ENCODE measurements around the gene ISG15. TPM values are rescaled to one million over a fixed set of nuclear protein-coding genes. Genes with fewer than 3 reads are reported as not detected.

ISG15 gene
- polyA plus RNA-seq, 1 of the 3 experiments (the other 2 are of a cell fraction) = 28.6 TPM

DNA sequence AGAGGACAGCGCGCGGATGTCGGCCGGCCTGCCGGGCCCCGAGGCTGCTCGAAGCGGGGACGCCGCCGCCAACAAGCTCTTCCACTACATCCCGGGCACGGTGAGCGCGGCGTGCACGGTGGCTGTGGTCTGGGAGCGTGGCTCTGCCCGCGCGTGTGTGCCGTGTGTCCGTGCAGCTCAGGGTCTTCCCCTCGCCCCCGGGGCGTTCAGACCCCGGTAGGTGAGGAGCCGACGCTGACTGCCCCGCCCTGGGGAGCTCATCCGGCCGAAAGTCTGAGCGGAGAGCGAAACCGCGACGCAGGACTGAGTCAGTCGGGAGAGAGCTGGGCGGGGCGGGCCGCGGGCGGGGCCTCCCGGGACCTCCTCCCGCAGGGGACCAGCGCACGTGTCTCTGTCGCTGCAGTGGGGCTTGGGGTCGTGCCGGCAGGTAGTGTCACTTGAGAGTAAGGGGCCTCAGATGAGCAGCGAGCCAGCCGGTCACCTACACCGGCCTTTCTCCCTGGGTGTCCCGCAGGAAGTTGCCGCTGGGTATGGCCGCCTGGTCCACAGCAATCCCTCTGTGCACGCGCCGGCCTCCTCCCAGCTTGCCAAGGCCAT lies 46.5 kb upstream of the ISG15 start (continued):
- TF ChIP-seq USF1 (IDR thresholded peaks at IDR 0.05; ENCODE audit: borderline replicate concordance, low read depth) (no peak), EZH2phosphoT487 (IDR thresholded peaks at IDR 0.05; ENCODE audit: borderline replicate concordance, low read depth) (no peak)

- no peak overlapping the region for H3K4me3 ChIP-seq (ENCODE audit: low read depth in 2 of 2, low read length in 1 of 2)
- H4K20me1 ChIP-seq (ENCODE audit: insufficient read depth) = no peaks in the 10 kb centered on the region
- 82% methylated on average over 2 of the region's 23 CpGs for WGBS (ENCODE audit: low lambda C conversion rate)
- H3K27ac ChIP-seq (ENCODE audit: low read depth in 2 of 2, low read length in 1 of 2) = no peak overlapping the region
- POLR2A ChIA-PET = interaction anchor here (0.8 kb wide), 1 partner anchor 9 kb away, joined by 5 read pairs; no protein-coding TSS in a partner anchor
- no peaks in the 10 kb centered on the region for H3K27me3 ChIP-seq (ENCODE audit: insufficient read depth)
- no peaks in the 10 kb centered on the region for H3K79me2 ChIP-seq (ENCODE audit: insufficient read depth)
- H3F3A ChIP-seq (replicated peaks; ENCODE audit: insufficient read depth) = no peaks in the 10 kb centered on the region
- DNase-seq = no peak
- CTCF ChIA-PET = interaction anchor here (0.8 to 1.7 kb wide), 3 partner anchors 8 to 62 kb away, joined by 3 to 8 read pairs (median 3); no protein-coding TSS in a partner anchor
- no peak overlapping the region for H2AFZ ChIP-seq (ENCODE audit: low read depth)
- H3K4me1 ChIP-seq (ENCODE audit: control insufficient read depth in 1 of 2, insufficient read depth in 2 of 2, low read depth in 1 of 2, low read length in 1 of 2) = no peaks in the 10 kb centered on the region
- H3K9me3 ChIP-seq = no peaks in the 10 kb centered on the region
- no peak overlapping the region for H3K9ac ChIP-seq
- H3K9me2 ChIP-seq = no peaks in the 10 kb centered on the region
- TF ChIP-seq NFIC (IDR thresholded peaks at IDR 0.05; ENCODE audit: borderline replicate concordance) (no peak), RFX5 (IDR thresholded peaks at IDR 0.05; ENCODE audit: low read length) (no peak), USF2 (IDR thresholded peaks at IDR 0.05; ENCODE audit: borderline replicate concordance, low read depth, low read length) (no peak), ZBTB33 (IDR thresholded peaks at IDR 0.05; ENCODE audit: borderline replicate concordance, low read depth) (no peak), RCOR1 (IDR thresholded peaks at IDR 0.05; ENCODE audit: low read length) (no peak), POLR2AphosphoS5 (IDR thresholded peaks at IDR 0.05; ENCODE audit: low read depth, low read length) (no peak)
- no peak overlapping the region for H3K4me2 ChIP-seq
- peaks cover 0 to 13% of the 10 kb centered on the region in 2 experiments for H3K36me3 ChIP-seq (replicated peaks in 1 of 2; ENCODE audit: control insufficient read depth in 1 of 2, insufficient read depth in 2 of 2, low read length in 1 of 2)
Observed at GRCh38 chr1:967466-968343, 45.6 kb upstream of the ISG15 start.
